Brain pericyte (primary cell): Measurements from ENCODE around the gene LACRT.

ENCODE experiments used
- DNase-seq: peaks from one replicate; pipeline ENCODE4 v3.0.0-alpha.2; 2012; ENCODE audit warnings: low read depth, low spot score

LACRT gene

GRCh38 chr12:54602661-54603060 is 32.0 kb downstream of the LACRT start:
- DNase-seq: no peak

GRCh38 chr12:54601841-54602240 is 32.9 kb downstream of the LACRT start:
- no peak for DNase-seq

GRCh38 chr12:54598970-54599369 is 35.7 kb downstream of the LACRT start:
- no peak for DNase-seq

GRCh38 chr12:54596526-54596946 is 38.2 kb downstream of the LACRT start:
- no peak for DNase-seq

GRCh38 chr12:54595471-54595870 is 39.2 kb downstream of the LACRT start:
- DNase-seq: no peak

- DNase-seq: no peak
Observed at GRCh38 chr12:54593725-54594124, 41.0 kb downstream of the LACRT start.

- no peak for DNase-seq
Observed at GRCh38 chr12:54593135-54593534, 41.6 kb downstream of the LACRT start.

- DNase-seq: no peak
Observed at GRCh38 chr12:54592316-54592715, 42.4 kb downstream of the LACRT start.

GRCh38 chr12:54590978-54591591 is 43.6 kb downstream of the LACRT start:
- DNase-seq: no peak

- DNase-seq: no peak
Observed at GRCh38 chr12:54589964-54590363, 44.7 kb downstream of the LACRT start.

GRCh38 chr12:54588890-54589267 is 45.8 kb downstream of the LACRT start:
- no peak for DNase-seq

- DNase-seq: no peak
Observed at GRCh38 chr12:54588110-54588889, 46.4 kb downstream of the LACRT start, which contains the start of gene PPP1R1A. Gene PPP1R1A (minus strand): TSS chr12:54588659. CDS start chr12:54588488, 171 bp downstream.

GRCh38 chr12:54587315-54587873 is 47.3 kb downstream of the LACRT start:
- DNase-seq: no peak

GRCh38 chr12:54586620-54587019 is 48.1 kb downstream of the LACRT start:
- DNase-seq: no peak

GRCh38 chr12:54585243-54585642 is 49.5 kb downstream of the LACRT start:
- DNase-seq: no peak

- no peak for DNase-seq
Observed at GRCh38 chr12:54584128-54584527, 50.6 kb downstream of the LACRT start.

- no peak for DNase-seq
Observed at GRCh38 chr12:54583726-54584125, 51.0 kb downstream of the LACRT start.

GRCh38 chr12:54581412-54581811 is 53.3 kb downstream of the LACRT start:
- no peak for DNase-seq
